NCI-H2107 (cell line): ENCODE measurements around the gene CYP8B1.

ENCODE experiments used
- DNase-seq: peaks from one replicate; lab custom pipeline; 2025; lab: John Stamatoyannopoulos, UW

The CYP8B1 gene

DNA sequence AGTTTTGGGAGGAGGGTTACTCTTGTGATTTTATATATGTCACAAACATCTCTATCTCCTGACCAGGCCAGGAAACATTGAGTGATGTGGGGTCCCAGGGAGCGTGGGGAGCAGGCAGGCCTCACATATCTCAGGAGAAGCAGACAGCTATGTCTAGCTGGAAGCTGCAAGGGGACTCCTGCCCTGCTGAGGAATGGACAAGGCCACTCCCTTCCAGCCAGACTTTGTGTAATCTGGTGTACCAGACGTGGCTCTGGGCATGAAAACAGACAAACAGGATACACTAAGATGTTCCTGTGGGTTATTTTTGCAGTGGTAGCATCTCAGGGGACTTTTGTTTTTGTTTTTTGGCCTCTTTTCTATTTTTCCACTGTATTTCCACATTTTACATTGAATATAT, 23.2 kb downstream of the CYP8B1 start:
- no peak for DNase-seq

DNA sequence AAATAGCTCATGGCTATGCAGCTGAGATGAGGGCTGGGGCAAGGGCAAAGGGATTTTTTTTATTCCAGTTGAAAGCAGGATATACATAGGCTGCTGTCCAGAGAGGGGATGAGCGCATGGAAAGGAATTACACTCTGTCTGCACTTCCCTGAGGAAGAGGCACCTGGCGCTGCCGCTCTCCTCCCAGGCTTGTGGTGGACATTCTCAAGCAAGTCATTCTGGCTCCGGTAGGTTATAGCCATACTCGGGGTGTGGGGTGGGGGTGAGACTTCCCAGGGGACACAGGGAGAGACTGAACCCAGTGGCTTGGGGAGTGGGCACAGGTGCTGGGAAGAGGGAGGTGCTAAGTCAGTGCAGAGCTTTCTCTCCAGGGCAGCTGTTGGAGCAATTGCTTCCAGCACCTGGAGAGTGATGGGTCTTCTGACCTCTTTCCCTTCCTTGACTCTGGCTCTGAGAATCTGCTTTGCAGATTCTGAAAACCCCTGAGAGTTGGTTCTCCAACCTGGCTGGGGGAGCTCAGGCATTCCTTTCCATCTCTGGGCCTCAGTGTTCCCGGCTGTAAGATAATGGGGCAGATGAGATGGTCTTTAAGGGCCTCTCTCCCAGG, 24.3 kb downstream of the CYP8B1 start:
- no peak for DNase-seq

DNA sequence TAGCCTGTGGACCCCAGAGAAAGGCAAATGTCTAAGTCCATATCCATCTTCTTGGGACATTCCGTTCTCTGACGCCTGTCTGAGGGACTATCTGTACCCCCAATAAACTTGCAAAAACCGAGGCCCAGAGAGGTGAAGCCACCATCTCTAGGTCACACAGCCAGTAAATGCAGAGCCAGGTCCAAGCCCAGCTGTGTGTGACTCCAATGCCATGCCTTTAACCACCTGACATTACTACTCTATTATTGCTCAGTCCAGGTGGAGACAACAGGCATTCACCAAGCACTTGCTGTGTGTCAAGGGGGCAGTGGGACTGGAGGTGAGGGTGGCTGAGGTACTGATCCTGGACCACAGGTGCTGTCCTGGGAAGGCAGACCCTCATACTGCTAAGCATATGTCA, 25.4 kb downstream of the CYP8B1 start:
- no peak for DNase-seq

DNA sequence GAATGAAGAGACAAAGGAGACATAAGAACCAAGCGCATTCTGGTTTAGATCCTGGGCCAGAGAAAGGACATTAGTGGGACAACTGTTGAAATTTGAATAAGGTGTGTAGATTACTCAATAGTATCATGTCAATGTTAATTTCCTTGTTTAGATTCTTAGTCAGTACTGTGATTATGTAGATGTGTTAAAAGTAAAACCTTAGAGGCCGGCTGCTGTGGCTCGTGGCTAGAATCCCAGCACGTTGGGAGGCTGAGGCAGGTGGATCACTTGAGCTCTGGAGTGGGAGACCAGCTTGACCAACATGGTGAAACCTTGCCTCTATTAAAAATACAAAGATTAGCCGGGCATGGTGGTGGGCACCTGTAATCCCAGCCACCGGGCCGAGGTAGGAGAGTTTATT, 26.7 kb downstream of the CYP8B1 start:
- DNase-seq = no peak

DNA sequence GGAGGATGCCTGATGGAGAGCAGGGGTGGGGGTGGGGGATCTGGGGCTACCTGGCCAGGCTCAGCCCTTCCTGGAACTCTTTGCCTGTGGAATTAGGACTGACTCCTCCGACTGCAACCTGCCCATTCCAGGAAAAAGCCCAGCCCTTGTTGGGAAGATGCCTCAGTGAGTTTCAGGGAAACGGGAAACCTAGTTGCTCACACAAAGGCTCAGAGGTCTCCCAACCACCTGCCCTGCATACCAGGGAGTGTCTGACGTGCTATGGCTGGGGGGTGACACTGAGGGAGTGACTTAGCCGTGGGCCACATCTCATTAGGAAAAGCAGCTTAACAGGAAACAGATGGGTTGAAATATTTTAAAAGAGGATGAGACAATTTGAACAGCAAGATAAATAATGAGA, 27.9 kb downstream of the CYP8B1 start:
- DNase-seq = no peak

DNA sequence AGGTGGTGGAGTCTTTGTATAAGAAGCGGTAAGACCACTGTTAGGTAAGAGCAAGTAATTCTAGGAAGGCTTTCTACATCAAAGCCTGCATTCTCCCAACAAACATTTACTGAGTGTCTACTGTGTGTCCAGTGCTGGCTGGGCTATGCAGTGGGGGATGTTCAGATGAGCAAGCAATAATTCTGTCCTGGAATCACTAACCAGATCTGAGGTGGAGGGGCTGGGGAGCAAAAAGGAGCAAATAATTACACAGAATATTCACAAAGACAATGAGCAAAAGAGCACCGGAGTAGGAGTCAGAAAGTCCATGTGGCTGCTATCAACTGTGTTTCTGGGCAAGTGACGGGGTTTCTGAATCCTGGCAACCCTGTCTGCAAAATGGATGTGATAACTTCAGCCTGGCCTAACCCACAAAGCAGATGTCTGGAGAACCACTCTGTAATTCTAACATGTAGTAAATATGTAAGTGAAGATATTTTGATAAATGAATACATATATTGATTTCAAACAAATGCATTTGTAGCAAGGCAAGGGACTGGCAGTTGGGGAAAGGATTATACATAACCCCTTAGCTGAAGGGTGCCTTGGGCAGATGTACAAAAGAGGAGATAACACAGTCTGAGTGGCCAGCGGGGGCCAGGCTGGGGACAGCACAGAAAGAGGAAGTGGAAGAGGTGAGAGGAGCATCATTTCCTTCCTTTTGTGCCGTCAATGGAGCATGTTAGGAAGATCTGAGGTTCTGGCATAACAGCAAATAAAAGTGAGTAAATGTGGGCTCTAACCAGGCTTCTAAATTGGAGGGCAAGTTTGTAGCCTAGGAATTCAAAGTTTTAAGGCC, 28.8 kb downstream of the CYP8B1 start:
- no peak for DNase-seq

DNA sequence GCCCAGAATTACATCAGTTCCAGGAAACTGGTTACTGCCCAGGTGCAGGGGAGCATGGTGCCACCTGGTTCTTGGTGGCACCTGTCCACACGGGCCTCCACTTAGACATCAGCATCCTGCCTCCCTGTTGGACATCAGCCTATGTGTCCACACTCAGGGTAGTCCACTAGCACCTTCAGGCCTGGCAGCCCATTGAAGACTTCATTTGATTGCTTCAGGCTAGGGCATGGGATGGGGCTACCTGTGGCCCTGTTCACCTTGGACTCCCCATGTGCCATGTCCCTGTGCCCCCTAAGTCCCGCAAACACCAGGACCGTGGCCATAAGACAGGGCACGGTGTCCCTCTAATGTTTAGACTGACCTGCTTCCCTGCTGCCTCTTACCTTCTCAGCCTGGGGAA, 30.9 kb downstream of the CYP8B1 start:
- DNase-seq = no peak

DNA sequence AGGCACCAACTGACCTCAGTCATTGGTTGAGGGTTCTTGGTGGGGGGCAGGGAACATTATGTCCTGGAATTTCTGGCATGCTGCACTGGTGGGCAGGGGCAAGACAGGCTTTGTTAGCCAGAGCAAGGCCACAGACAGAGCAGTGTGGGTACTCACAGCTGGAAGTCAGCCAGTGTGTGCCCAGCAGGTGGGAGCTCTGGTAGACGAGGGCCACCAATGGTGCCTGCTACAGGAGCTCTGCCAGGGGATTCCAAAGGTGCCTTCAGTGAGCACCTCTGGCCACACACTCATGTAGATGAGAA, 31.3 kb downstream of the CYP8B1 start:
- DNase-seq = no peak

DNA sequence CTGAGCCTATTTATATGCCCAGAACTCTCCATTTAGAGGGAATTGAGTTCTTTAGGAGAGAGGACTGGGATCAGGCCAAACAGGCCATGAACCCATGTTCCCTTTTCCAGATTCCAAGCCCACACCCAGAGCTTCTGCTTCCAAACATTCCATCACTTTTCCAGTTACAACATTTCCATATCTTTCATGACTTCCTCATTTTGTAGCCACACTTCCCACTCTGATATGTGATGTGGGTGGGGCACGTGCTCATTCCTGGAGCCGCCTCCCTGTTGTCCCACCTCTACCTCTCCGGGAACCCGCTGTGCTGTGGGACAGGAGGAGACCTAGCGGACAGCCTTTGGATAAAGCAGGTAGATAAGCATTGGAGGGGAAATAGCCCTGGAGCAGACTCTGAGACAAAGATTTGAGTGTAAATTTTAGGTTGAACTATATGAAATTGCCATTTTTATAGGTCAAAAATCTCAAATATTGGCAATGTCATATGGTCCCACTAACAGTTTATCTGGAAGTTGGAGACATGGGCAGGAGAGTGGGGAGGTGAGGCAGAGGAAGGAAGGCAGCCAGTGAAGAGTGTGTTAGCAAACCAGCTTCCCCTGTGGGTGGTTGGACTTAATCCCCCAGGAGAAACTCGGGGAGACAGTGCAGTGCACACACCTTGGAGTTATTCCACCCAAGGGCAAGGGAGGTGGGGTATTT, 31.8 kb downstream of the CYP8B1 start:
- no peak for DNase-seq

DNA sequence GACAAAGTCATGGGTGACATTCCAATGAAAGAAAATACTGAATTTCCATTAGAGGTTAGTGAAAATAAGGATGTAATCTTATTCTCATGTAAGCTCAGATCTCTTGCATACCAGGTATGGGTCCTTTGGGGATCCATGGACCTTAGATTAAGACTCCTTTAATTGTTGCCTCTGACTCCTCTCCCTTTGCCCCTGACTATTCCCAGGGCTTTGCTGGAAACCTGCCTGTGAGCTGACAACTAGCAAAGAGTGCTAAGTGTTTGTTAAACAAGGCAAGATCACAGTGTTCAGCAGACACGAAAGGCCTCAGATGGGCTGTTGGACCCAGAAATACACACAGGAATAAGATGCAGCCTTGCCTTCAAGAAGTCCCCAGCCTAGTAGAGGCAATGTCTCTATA, 34.3 kb downstream of the CYP8B1 start:
- DNase-seq = no peak

DNA sequence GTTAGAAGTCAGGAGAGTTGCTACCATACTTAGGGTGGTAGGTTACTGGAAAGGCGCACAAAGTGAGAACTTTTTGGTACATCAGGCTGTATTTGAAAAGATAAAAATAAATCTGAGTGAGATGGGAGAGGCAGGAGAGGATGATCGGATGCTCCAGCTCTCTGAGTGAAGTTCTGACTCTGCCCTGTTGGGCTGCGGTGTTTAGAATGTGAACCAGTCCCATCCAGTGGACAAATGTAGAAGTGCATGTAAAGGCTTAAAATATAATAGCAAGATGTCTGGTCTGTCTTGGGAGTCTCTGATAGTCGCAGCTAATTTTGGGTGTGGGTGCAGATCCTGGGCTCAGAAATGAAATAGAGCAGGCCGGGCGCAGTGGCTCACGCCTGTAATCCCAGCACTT, 36.1 kb downstream of the CYP8B1 start:
- DNase-seq = no peak

DNA sequence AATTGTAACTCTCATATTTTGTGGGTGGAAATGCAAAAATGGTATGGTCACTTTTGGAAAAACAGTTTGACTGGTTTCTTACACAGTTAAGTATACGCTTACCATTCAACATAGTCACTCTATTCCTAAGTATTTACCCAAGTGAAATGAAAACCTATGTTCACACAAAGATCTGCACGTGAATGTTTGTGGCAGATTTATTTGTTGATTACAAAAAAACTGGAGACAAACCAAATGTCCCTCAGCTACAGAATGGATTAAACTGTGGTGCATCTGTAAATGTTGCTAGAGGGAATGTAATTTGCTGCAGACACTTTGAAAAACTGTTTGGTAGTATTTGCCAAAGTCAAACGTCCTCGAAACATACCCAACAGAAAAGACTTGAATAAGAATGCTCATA, 37.1 kb downstream of the CYP8B1 start:
- no peak for DNase-seq

DNA sequence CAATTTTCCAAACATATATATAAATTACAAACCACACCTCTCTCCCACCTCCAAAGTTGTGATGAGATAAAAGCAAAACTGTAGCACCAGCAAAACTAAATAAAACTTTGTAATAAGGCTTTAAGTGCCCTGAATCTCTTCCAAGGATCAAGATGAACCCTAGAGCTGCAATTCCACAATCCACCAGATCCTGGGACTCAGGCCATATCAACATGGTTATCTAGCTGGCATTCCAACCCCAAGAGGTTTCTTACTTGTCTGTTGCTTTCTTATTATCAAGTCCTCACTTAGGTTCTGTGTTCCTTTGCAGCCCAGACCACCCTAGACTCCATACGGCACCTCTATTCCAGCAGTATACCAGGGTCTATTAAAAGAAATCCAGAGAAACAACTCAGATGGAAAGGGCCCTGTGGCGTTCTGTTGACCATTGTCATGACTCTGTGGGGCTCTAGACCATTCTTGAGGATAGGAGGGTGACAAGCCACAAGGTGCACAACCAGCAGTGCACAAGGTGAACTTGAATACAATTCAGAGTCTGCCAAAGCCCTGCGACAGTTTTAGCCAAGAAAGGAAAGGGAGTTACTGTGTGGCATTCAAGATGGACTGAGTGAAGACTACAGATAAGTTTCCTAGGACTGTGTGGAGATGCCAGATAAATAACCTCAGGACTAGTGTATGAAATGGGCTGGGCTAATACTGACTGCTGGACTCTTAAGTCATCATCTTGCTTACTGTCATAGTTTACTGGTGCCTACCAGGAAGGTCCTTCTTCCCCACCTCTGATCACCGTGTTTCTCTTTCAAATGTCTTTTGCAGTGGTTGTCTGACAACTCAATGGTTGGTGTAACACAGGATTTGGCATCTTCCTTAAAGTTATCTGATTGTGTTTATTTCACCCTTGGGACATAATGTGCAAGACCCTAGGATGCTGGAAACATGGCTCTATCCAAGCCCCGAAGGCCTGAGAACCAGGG, 39.2 kb downstream of the CYP8B1 start:
- no peak for DNase-seq

DNA sequence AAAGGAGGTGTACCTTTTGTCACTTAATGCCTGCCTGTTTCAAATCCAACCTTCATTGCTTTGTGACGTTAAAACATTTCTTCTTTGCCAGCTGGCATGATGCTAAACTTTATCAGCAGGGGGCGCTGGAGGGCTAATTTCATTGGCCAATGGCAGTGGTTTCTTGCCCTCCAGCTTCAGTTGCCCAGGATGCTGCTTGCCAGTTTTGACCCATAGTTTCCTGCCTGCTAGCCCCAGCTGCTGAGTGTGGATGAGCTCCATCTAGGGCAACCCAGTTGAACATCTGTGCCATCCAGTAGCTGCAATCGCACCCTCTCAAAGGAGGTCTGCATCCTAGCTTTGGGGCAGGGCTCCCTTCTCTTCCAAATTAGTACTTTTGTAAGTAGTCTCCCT, 44.4 kb downstream of the CYP8B1 start:
- DNase-seq = peak; percentile 61

DNA sequence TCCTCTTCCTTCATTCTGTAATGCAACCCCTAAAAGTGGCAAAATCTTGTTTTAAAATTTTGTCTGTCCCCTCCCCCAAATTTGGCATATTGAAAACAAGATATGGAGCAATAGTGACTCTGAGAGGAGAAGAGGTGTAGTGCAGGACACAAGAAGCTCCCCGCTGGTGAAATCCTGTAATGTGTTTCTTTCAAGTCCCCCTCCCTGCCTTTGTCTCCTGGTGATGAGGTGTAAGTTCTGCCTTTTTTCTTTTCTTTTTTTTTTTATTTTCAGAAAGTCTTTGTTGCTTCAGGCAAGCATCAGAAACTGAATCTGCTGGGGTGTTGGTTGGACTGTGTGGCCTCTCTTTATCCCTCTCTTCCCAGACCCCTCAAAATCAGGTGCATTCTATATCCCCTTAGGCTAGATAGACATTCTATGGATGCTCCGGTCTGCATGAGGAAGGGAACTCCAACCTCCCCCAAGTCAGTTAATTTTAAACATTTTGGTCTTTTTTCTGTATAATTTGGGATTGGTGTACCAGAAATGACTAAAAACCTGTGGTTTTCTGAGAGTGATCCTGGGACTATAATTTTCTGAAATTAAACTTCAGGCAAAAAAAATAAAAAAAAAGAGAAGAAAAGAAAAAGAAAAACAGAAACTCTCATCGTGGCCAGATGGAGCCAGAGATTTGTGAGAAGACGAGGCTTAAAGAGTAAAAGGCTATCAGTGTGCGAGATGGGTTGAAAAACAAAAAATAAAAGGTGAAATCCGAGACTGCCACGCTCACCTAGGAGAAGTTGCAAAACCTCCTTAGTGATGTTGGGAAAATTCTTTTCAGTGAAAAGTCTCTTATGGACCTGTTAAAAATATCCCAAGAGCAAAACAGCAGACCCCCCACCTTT, 45.0 kb downstream of the CYP8B1 start:
- DNase-seq = no peak

DNA sequence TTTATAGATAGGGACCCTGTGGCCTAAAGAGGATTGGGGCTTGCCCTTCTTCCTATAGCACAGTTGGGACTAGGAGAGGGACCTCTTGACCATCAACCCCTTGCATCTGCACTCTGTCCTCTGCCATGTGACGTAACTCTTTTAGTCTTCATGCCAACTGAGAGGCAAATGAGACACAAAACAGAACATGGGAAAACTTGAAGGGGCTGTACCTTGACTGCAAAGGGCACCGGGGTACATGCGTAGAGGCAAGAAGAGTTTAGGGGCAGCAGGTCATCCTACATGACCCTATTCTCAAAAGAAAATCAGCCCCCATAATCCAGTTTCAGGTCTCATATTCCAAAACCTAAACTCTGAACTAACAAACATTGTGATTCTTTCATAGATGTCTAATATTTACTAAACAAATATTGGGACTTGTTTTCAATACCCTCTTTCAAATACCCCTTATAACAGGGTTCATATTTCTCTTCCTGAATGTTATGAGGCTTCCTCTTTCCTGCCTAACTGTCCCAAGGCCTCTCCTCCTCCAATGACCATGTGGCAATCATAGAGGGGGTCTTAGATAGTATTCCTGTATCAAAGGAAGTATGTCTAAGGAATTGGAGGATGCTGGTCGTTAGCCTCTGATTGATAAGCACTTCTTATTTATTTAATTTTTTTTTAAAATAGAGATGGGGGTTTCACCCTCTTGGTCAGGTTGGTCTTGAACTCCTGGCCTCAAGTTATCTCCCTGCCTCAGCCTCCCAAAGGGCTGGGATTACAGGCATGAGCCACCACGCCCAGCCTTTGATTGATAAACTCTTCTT, 45.8 kb downstream of the CYP8B1 start:
- DNase-seq = no peak

DNA sequence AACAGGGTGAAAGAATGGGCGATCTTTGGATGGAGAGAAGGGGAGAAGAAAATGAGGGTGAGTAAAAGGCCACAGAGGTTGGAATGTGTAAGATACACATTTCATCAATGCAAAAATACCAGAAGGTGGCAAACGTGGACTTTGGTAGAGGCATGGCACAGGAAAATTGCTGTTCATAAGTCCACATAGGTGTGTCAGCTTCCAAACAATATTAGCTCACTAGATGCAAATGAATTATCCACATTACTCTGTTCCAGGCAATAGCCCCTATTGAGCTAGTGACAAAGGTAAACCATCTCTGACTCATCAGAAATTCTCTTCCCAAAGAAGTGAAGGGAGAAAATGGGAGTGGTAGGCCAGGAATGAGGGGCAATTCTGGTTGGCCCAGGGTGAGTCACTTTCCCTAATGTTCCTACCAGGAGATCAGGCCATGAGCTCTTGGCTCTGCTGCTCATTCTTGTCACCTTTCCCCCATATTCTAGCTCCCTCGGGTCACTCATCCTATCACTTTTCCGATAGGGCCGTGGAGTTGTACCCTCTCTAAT, 46.5 kb downstream of the CYP8B1 start:
- DNase-seq = no peak

DNA sequence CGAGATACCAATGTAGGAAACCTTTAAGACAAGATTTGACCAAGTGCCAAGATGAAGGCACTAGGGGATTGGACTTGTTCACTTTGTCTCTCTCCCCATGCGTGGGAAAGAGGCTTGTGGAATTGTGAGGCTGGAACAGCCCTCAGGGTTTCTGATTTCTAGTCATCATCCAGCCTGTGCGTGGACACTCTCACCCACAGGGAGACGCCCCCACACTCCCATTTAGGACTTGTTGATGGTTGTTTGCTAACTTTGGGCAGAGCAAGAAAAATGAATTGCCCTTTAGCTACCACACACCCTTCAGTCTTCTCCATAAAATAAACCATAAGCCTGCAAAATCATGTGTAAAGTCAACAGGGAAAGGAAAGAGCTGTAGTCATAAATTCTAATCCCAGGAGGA, 48.0 kb downstream of the CYP8B1 start:
- no peak for DNase-seq

DNA sequence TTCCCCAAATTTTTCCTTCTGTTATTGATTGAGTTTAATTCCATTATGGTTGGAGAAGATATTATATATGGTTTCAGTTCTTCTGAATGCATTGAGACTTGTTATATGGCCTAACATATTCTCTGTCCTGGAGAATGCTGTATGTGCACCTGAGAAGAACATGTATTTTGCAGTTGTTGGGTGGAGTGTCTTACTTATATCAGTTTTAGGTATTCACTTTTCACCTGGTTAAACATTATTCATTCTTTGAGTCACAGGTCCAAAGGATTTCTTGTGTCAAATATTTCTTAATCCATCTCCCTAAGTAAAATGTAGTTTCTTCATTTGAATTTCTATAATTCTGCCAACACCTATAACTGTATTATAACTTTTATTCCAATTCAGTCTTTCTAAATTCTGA, 48.7 kb downstream of the CYP8B1 start:
- no peak for DNase-seq

DNA sequence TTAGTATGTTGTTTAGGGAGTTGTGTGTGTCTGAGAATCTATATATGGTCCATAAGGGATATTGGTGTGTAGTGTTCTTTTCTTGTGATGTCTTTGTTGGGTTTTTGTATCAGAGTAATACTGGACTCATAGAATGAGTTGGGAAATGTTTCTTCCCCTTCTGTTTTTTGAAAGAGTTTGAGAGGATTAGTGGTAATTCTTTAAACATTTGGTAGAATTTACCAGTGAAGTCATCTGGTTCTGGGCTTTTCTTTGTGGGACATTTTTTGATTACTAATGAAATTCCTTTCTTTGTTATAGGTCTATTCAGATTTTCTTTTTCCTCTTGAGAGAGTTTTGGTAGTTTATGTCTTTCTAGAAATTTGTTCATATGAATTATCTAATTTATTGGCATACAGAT, 49.5 kb downstream of the CYP8B1 start:
- no peak for DNase-seq
